Heart left ventricle (tissue), 16 donors: Measurements from ENCODE around the gene CENPH. TPM values are rescaled to one million over a fixed set of nuclear protein-coding genes. Genes with fewer than 3 reads are reported as not detected.
A peak's percentile ranks its signal among the peaks of the same experiment; 100 is the strongest.

Experiments
- ATAC-seq, 4 donors: fragments of 200-7000 bp; cut with Tn5 transposase; one replicate each; pipeline ENCODE4 v1.9.1; 2020 to 2022; ENCODE audit warnings: moderate library complexity in 4 of 4, mild to moderate bottlenecking in 3 of 4, moderate number of reproducible peaks in 1 of 4
- DNase-seq, 5 donors: peaks; one replicate each; pipeline ENCODE4 v3.0.0-alpha.2; 2020
- H3K27ac ChIP-seq, 12 donors: fragments of 200-600 bp; sonication (generic) in 4 of 12; one replicate each; pipeline versions ENCODE4 v1.5.0 to v1.8.0; 2016 to 2022; ENCODE audit warnings: mild to moderate bottlenecking in 2 of 12
- H3K27me3 ChIP-seq, 9 donors: fragments of 200-600 bp; sonication (generic) in 2 of 9; one replicate each; pipeline versions ENCODE4 v1.5.1 to v1.8.0; 2016 to 2022; ENCODE audit warnings: mild to moderate bottlenecking in 3 of 9
- H3K36me3 ChIP-seq, 9 donors: fragments of 200-600 bp; sonication (generic) in 2 of 9; one replicate each; pipeline versions ENCODE4 v1.5.0 to v1.8.0; 2018 to 2022; ENCODE audit warnings: mild to moderate bottlenecking in 2 of 9
- H3K4me1 ChIP-seq, 12 donors: fragments of 200-600 bp; sonication (generic) in 4 of 12; one replicate each; pipeline versions ENCODE4 v1.5.0 to v1.8.0; 2016 to 2022; ENCODE audit warnings: mild to moderate bottlenecking in 3 of 12
- H3K4me3 ChIP-seq, 12 donors: fragments of 200-600 bp; sonication (generic) in 4 of 12; one replicate each; pipeline versions ENCODE4 v1.5.0 to v1.8.0; 2017 to 2022; ENCODE audit warnings: mild to moderate bottlenecking in 9 of 12, moderate library complexity in 4 of 12
- H3K9me3 ChIP-seq, 12 donors: fragments of 200-600 bp; sonication (generic) in 4 of 12; one replicate each; pipeline versions ENCODE4 v1.5.0 to v1.8.0; 2016 to 2022; ENCODE audit warnings: mild to moderate bottlenecking in 1 of 12
- CTCF ChIP-seq, 12 donors: fragments of 200-600 bp; sonication (generic) in 4 of 12; IDR thresholded peaks; one replicate each; pipeline versions ENCODE4 v1.5.0 to v1.8.0; 2018 to 2022; ENCODE audit warnings: antibody characterized with exemption in 12 of 12, mild to moderate bottlenecking in 5 of 12
- POLR2A ChIP-seq, 2 donors: fragments of 450-650 bp; IDR thresholded peaks; one replicate each; pipeline ENCODE4 v1.6.1; 2017; ENCODE audit warnings: antibody characterized with exemption in 2 of 2, mild to moderate bottlenecking in 2 of 2, moderate library complexity in 2 of 2
- WGBS, 4 donors: extraction: QIAGEN DNeasy Blood & Tissue Kit in 2 of 4; methylation state at CpG; one replicate each; pipeline versions ENCODE4 v1.1.5 to v1.1.7; 2013 to 2018; 5-methylcytosine and 5-hydroxymethylcytosine counted together
- intact Hi-C, 10 donors: fragments of 100-400 bp; cut with DNase I; formaldehyde crosslinking; loops; one replicate each; pipeline versions ENCODE4 v1.11.1 to v1.14.2; 2022
- polyA plus RNA-seq, 2 donors: library from polyadenylated mRNA; stranded (reverse); fragments of 200-250 nt; gene quantifications; one replicate each; pipeline ENCODE4 v1.2.3, GENCODE V29; 2013
- total RNA-seq, 9 donors: library from RNA; depleted of rRNA in 2 of 9; stranded (reverse); fragments of >200 nt in 2 of 9; fragmentation: NEBNext Ultra II Directional in 3 of 9; extraction: Animal tissue kit (Norgen Biotek cat#: 25700) in 3 of 9; gene quantifications; one replicate each; pipeline versions ENCODE4 v1.1.0 to v1.2.4, GENCODE V29; 2016 to 2023
- donor health status: ischemic (EF 13 %, LVEDD 7.1; RV severe dilation, severe dysfunction).
- donor health status: healthy with polysubstance abuse.
- donor health status: DM: no; HTN: yes; CAD: no.
- donor health status: DM: no; HTN: no; CAD: no.
- donor health status: ischemic (EF 25% LVEDD 6.9; RV normal size, moderate dysfunction).
- donor health status: ischemic (EF 25% LVEDD 5.7; RV mildly dilated, moderate dysfunction).
- donor health status: healthy.
- donor health status: DM: yes; HTN: yes; CAD: no.
- donor health status: ischemic (EF 35%, LVEDD 5.7; RV mildly dilated, moderate dysfunction).
- donor health status: nonischemic (EF 11% LVEDD 7.7; RV severe dilation, severe dysfunction).
- donor health status: DM: yes; HTN: yes; CAD: no.
- donor health status: PGD.
- donor health status: ischemic (EF 29% LVEDD 5.4; RV normal size, mild dysfunction).
- donor health status: nonischemic (EF 23%, LVEDD 6.1; RV moderate dilation, normal function).

Gene CENPH
- total and polyA plus RNA-seq, 11 donors = 1.1 to 6.9 (median 2.7) TPM

- Histone ChIP-seq H3K27me3 (no peaks in the 10 kb centered on the region), H3K36me3 (no peaks in the 10 kb centered on the region), H3K9me3 (no peaks in the 10 kb centered on the region), H3K4me3 (no peak overlapping the region), H3K27ac (no peak overlapping the region), H3K4me1 (peaks cover 0 to 7% (median 0%) of the 10 kb centered on the region in 12 donors)
- WGBS, 4 donors = 73 to 85% (median 82%) methylated on average over 2 of the region's 2 CpGs
- DNase-seq = no peak
- intact Hi-C loops = loop anchor here in 3 of 10 donors (5.0 to 10.0 kb wide), 3 partner anchors 38 to 115 kb away; partner anchors contain the start of genes CCNB1 (in 2 of the 3) and SLC30A5 (in 1 of the 3)
- ATAC-seq = no peak
- TF ChIP-seq POLR2A (IDR thresholded peaks at IDR 0.05) (no peak), CTCF (IDR thresholded peaks at IDR 0.05) (no peak)
Observed at GRCh38 chr5:69209602-69210001, 20.2 kb downstream of the CENPH start.

- Histone ChIP-seq H3K9me3 (no peaks in the 10 kb centered on the region), H3K27ac (peak overlapping the region in 3 of 12 donors; percentile 10 to 45 (median 19)), H3K4me1 (peaks cover 0 to 7% (median 0%) of the 10 kb centered on the region in 12 donors), H3K27me3 (no peaks in the 10 kb centered on the region), H3K36me3 (no peaks in the 10 kb centered on the region), H3K4me3 (no peak overlapping the region)
- DNase-seq (no peak), ATAC-seq (peak; percentile 73 to 81 (median 76))
- TF ChIP-seq POLR2A (IDR thresholded peaks at IDR 0.05) (no peak), CTCF (IDR thresholded peaks at IDR 0.05) (no peak)
- intact Hi-C loops = loop anchor here in 3 of 10 donors (5.0 to 10.0 kb wide), 3 partner anchors 36 to 116 kb away; partner anchors contain the start of genes CCNB1 (in 2 of the 3) and SLC30A5 (in 1 of the 3)
- WGBS, 4 donors = 62 to 84% (median 76%) methylated on average over 2 of the region's 2 CpGs
Observed at GRCh38 chr5:69211200-69211599, 21.8 kb downstream of the CENPH start.

GRCh38 chr5:69212022-69212421 lies 22.6 kb downstream of the CENPH start:
- TF ChIP-seq CTCF (IDR thresholded peaks at IDR 0.05) = no peak
- TF ChIP-seq POLR2A (IDR thresholded peaks at IDR 0.05) = no peak
- intact Hi-C loops = loop anchor here in 3 of 10 donors (5.0 to 10.0 kb wide), 3 partner anchors 35 to 117 kb away; partner anchors contain the start of genes CCNB1 (in 2 of the 3) and SLC30A5 (in 1 of the 3)
- WGBS, 4 donors = 87 to 98% (median 91%) methylated on average over 2 of the region's 2 CpGs
- H3K4me1 ChIP-seq = peaks cover 0 to 10% (median 2%) of the 10 kb centered on the region in 12 donors
- H3K36me3 ChIP-seq = no peaks in the 10 kb centered on the region
- no peaks in the 10 kb centered on the region for H3K9me3 ChIP-seq
- H3K27me3 ChIP-seq = no peaks in the 10 kb centered on the region
- ATAC-seq = no peak
- no peak overlapping the region for H3K4me3 ChIP-seq
- no peak for DNase-seq
- H3K27ac ChIP-seq = no peak overlapping the region

GRCh38 chr5:69213513-69214215 lies 24.3 kb downstream of the CENPH start:
- DNase-seq (no peak), ATAC-seq (no peak)
- no peak overlapping the region for H3K4me3 ChIP-seq
- intact Hi-C loops = loop anchor here in 3 of 10 donors (5.0 to 10.0 kb wide), 3 partner anchors 34 to 119 kb away; partner anchors contain the start of genes CCNB1 (in 2 of the 3) and SLC30A5 (in 1 of the 3)
- no peaks in the 10 kb centered on the region for H3K36me3 ChIP-seq
- TF ChIP-seq CTCF (IDR thresholded peaks at IDR 0.05) = no peak
- no peak for TF ChIP-seq POLR2A (IDR thresholded peaks at IDR 0.05)
- no peaks in the 10 kb centered on the region for H3K9me3 ChIP-seq
- 92 to 96% (median 94%) methylated on average over 4 of the region's 4 CpGs for WGBS, 4 donors
- H3K27ac ChIP-seq = no peak overlapping the region
- peaks cover 0 to 15% (median 5%) of the 10 kb centered on the region in 12 donors for H3K4me1 ChIP-seq
- H3K27me3 ChIP-seq = no peaks in the 10 kb centered on the region
